LNCAP (cell line): Measurements from ENCODE around the gene IL4I1.

Experiments used
- CTCF ChIP-seq: fragments of 450-650 bp; IDR thresholded peaks from 2 replicates; pipeline ENCODE4 v1.5.1; 2017; ENCODE audit warnings: mild to moderate bottlenecking

Gene IL4I1

DNA sequence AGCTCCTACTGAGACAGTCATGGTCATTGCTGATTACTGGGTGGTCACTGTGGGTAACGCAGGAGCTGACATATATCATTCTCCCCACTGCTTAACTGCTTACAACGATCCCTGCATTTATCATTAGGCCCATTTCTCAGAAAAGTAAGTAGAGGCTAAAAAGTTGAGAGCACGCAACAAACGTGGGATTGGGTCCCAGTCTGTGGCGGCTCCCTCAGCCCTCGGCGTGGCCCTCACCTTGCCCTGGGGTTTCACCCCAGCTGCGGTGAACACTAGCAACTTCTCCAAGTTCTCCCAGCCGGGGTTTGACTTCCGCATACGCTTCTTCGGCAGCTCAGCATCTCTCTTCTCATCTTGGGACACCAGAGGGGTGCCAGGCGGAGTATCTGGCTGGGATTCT is 31.8 kb downstream of the IL4I1 start:
- no peak for TF ChIP-seq CTCF

DNA sequence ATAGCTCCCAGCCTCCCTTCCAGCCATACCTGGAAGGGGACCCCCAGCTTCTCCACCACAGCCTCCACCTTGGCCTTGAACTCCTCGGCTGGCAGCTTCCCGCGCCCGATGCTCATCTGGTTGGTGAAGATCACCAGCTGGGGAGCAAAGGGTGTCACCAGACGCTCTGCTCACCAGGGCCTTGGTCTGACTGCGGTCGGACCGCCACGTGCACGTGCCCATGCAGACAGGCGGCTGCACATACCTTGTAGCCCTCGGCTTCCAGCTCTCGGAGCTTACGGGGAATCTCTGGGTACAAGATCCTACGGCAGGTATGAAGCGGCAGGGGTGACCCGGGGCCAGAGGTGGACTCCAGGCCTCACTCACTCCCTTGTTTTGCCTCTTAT is 32.8 kb downstream of the IL4I1 start:
- no peak for TF ChIP-seq CTCF

DNA sequence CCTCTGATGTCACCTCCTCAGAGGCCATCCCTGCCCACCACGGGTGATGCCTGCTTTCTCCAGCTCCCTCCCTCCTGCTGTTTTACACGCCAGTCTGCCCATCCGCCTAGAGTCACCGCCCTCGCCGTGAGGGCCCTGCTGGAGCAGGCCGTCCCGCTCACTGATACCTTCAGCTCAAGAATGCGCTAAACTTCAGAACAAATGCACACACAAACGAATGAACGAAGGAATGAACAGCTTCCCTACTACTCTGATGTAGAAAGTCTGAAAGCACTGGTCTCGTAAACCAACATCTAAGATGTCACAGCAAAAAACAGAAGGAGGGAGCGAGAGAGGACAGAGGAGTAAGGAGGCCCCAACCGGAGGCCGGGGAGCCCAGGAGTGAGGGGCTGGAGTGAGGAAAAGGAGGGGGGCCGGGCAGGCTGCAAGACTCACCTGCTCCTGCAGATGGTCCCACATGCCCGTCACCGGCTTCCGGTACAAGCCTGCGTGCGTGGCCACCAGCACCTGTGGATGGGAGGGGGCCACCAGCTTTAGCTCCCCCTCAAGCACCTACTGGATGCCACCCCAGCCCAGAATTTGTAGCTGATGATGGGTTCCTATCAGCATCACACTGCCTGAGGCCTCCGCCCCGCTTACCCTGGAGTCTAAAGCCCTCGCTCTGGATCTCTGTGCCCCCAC is 33.3 kb downstream of the IL4I1 start:
- no peak for TF ChIP-seq CTCF

GRCh38 chr19:49862391-49863253 is 34.1 kb downstream of the IL4I1 start:
- peak; percentile 45 for TF ChIP-seq CTCF

DNA sequence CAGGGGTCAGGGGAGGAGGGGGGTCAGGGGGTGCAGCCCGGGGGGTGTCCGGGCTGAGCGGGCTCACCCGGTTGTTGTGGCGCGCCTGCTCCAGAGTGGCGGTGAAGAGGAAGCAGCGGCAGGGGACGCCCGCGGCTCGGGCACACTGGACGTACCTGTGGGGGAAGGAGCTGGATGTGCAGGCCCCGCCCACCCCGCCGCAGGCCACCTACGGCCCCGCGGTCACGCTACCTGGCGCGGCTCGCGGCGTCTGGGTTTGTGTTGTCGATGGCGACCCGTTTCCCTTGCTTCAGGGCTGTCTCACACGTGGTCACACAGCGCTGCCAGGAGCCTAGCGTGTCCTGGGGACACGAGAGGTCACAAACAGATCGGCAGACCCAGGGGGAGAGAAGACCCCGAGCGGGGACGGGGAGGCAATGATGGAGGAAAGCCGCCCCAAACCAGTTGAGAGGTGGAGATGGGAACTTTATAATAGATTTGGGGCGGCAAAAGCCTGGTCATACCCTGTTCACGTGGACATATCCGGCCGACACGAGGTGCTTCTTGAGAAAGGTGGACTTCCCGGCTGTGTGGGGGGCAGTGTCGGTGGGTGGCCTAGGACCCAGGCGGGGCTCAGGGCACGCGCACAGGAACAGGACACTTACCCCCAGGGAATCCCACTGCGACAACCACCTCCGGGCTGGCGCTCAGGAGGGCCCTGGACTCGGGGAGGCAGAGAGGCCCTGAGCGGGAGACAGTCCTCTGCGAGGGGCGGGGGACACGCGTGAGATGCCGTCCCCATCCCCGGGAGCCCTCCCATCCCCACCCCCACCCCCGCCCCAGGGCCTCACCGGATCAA is 34.9 kb downstream of the IL4I1 start:
- TF ChIP-seq CTCF, result no peak

DNA sequence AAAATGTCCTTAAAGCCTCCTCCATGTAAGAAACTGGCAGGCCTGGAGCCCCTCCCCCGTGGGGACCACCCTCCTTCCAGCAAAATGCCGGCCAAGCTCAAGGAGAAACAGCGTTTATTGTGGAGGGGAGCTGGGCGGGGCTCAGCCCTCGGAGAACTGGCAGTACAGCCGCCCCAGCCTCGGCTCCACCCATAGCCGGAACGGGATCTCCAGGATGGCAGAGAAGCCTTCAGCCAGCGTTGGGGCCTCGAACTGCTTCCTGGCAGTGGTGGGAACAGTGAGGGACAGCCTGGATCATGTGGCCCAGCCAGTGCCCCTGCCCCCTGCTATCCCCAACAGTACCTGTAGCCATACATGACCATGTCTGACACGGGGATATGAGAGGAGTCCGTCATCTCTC is 35.6 kb downstream of the IL4I1 start:
- no peak for TF ChIP-seq CTCF

- no peak for TF ChIP-seq CTCF
Observed at GRCh38 chr19:49860336-49861102, 36.2 kb downstream of the IL4I1 start.
